Stromal cell of bone marrow (primary cell): ENCODE results near the gene NOC4L.
"Not testable (repeated sequence)": the region's sequence is repeated elsewhere in the genome, so short reads cannot be mapped to it uniquely, and the experiment has no call there.

ENCODE experiments used
- DNase-seq: peaks from one replicate; pipeline ENCODE4 v3.0.0-alpha.2; 2012; ENCODE audit warnings: low read depth

NOC4L gene

GRCh38 chr12:132182206-132182710 is 38.0 kb downstream of the NOC4L start:
- DNase-seq, result no peak

- no peak for DNase-seq
Measured at GRCh38 chr12:132182711-132183365, 38.6 kb downstream of the NOC4L start.

GRCh38 chr12:132185705-132186104 is 41.4 kb downstream of the NOC4L start:
- DNase-seq, result no peak

GRCh38 chr12:132186208-132186856 is 42.1 kb downstream of the NOC4L start:
- no peak for DNase-seq

GRCh38 chr12:132186857-132187620 is 42.8 kb downstream of the NOC4L start:
- no peak for DNase-seq

- DNase-seq, result no peak
Measured at GRCh38 chr12:132187646-132188450, 43.6 kb downstream of the NOC4L start.

GRCh38 chr12:132188451-132188901 is 44.2 kb downstream of the NOC4L start:
- DNase-seq, result no peak

- DNase-seq, result no peak
Measured at GRCh38 chr12:132188916-132189325, 44.7 kb downstream of the NOC4L start.

GRCh38 chr12:132189378-132190011 is 45.2 kb downstream of the NOC4L start:
- DNase-seq, result peak; percentile 48

GRCh38 chr12:132190012-132190755 is 45.9 kb downstream of the NOC4L start:
- no peak for DNase-seq

GRCh38 chr12:132190834-132191500 is 46.7 kb downstream of the NOC4L start:
- DNase-seq, result no peak

GRCh38 chr12:132191715-132192553 is 47.7 kb downstream of the NOC4L start:
- no peak for DNase-seq

- DNase-seq, result no peak
Measured at GRCh38 chr12:132194056-132194455, 49.8 kb downstream of the NOC4L start.

GRCh38 chr12:132194556-132194955 is 50.3 kb downstream of the NOC4L start:
- no peak for DNase-seq

- not testable (repeated sequence) for DNase-seq
Measured at GRCh38 chr12:132195242-132195641, 51.0 kb downstream of the NOC4L start.

- no peak for DNase-seq
Measured at GRCh38 chr12:132196038-132196872, 52.0 kb downstream of the NOC4L start.

GRCh38 chr12:132196873-132197390 is 52.7 kb downstream of the NOC4L start:
- no peak for DNase-seq
